HUES6 (cell line): ENCODE results near the gene WDR37.
"Not testable (repeated sequence)": the region's sequence is repeated elsewhere in the genome, so short reads cannot be mapped to it uniquely, and the experiment has no call there.

Source experiments
- H3K27ac ChIP-seq: 2 replicates; pipeline ENCODE4 v1.7.0; 2013; ENCODE audit warnings: low read depth, mild to moderate bottlenecking, low read length, inconsistent platforms
- H3K27me3 ChIP-seq: 2 replicates; pipeline ENCODE4 v1.6.1; 2013; ENCODE audit warnings: low read length; ENCODE audit not compliant: control insufficient read depth, insufficient read depth
- H3K36me3 ChIP-seq: 2 replicates; pipeline ENCODE4 v1.6.1; 2013; ENCODE audit warnings: low read length; ENCODE audit not compliant: control insufficient read depth, insufficient read depth
- H3K4me1 ChIP-seq: 2 replicates; pipeline ENCODE4 v1.6.1; 2013; ENCODE audit warnings: low read length; ENCODE audit not compliant: control insufficient read depth, insufficient read depth
- H3K4me3 ChIP-seq: 2 replicates; pipeline ENCODE4 v1.5.1; 2013; ENCODE audit warnings: low read depth, low read length
- H3K9ac ChIP-seq: one replicate; pipeline ENCODE4 v1.6.1; 2013; ENCODE audit warnings: mild to moderate bottlenecking, low read length
- H3K9me3 ChIP-seq: 2 replicates; pipeline ENCODE4 v1.6.1; 2013; ENCODE audit warnings: low read depth, low read length; ENCODE audit not compliant: control insufficient read depth, insufficient read depth

The WDR37 gene

GRCh38 chr10:1038769-1039168 is 17.4 kb upstream of the WDR37 start:
- H3K27me3 ChIP-seq, H3K27ac ChIP-seq, H3K9me3 ChIP-seq, H3K9ac ChIP-seq, H3K4me3 ChIP-seq, H3K4me1 ChIP-seq: not testable (repeated sequence)
- H3K36me3 ChIP-seq, result peaks cover 54% of the 10 kb centered on the region

- H3K9me3 ChIP-seq, result no peaks in the 10 kb centered on the region
- H3K27ac ChIP-seq, result no peak overlapping the region
- no peak overlapping the region for H3K4me3 ChIP-seq
- H3K4me1 ChIP-seq, result no peaks in the 10 kb centered on the region
- no peaks in the 10 kb centered on the region for H3K27me3 ChIP-seq
- peaks cover 66% of the 10 kb centered on the region for H3K36me3 ChIP-seq
- no peak overlapping the region for H3K9ac ChIP-seq
These were observed 16.1 kb upstream of the WDR37 start for GRCh38 chr10:1040133-1040532.

DNA sequence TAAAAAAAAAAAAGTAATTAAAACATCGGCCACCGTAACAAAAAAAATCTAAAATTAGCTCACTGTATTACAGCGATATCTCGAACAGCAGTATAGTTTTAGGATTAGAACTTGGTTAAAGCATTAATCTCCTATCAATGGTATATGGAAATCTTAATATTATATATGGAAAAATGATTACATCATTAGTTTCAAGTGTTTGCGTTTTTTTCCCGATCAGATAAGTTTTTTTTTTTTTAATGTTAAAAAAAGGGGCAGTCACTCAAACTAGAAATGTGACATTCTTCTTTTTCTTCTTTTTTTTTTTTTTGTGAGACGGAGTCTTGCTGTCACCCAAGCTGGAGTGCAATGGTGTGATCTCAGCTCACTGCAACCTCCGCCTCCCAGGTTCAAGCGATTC is 14.7 kb upstream of the WDR37 start:
- Histone ChIP-seq H3K27me3 (no peaks in the 10 kb centered on the region), H3K9me3 (no peaks in the 10 kb centered on the region), H3K9ac (no peak overlapping the region), H3K4me3 (no peak overlapping the region), H3K4me1 (no peaks in the 10 kb centered on the region), H3K36me3 (peaks cover 77% of the 10 kb centered on the region), H3K27ac (no peak overlapping the region)

DNA sequence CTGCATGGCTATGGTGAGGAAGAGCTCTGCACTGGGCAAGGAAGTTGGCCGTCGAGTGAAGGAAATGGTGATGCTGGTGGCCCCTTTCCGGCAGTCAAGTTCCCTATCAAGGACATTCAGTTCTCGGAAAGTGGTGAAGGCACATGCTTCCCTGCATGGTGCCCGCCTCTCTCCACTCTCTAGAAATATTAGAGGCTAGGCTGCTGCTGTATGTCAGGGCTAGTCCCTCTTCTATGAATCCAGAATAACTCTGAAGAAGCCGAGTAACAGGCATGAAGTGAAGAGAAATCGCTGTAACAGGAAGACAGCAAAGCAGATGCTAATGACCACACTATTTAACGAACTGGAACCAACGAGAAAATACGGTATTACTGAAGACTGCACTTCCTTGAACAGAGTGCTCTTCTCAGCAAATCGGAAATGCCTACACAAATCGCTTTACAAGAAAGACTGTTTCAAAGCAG is 12.6 kb upstream of the WDR37 start:
- H3K4me3 ChIP-seq, result no peak overlapping the region
- H3K4me1 ChIP-seq, result 0 out of 2 replicates have a peak, but pooled peaks cover 3% of the 10 kb centered on the region
- no peak overlapping the region for H3K27ac ChIP-seq
- no peaks in the 10 kb centered on the region for H3K9me3 ChIP-seq
- H3K27me3 ChIP-seq, result no peaks in the 10 kb centered on the region
- no peak overlapping the region for H3K9ac ChIP-seq
- H3K36me3 ChIP-seq, result peaks cover 80% of the 10 kb centered on the region

DNA sequence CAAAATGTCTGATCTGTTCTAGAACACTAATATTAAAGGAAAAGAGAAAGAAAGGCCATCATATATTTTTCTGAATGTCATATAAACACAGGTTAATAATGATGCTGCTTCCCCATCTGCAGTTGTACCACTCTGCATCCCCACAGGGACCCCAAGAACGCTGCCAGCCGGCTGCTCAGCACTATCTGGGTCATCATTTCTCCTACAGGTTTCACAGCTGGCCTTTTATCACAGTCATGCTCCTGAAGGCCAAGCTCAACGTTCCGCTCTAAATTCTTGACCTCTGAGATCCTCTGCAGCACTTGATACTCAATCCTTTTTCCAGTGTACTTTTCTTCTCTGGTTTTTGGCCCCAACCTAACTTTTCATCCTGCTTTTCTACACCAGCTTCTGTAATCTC is 12.0 kb upstream of the WDR37 start:
- no peak overlapping the region for H3K27ac ChIP-seq
- no peak overlapping the region for H3K9ac ChIP-seq

DNA sequence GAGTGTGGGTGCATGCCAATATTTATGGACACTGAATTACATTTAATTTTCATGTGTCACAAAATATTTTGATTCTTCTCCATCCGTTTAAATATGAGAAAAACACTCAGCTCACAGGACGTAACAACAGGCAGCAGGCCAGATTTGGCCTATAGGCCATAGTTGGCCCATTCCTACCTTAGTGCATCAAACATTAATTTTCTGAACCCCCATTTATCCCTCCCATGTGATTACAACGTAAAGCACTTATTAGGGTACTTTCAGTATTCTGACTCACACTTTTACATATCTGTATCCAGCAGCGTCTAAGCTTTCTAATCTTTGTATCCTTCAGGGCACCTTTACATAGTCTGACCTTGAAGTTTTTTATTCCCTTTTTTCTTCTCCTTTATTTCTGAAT is 11.2 kb upstream of the WDR37 start:
- Histone ChIP-seq H3K36me3 (peaks cover 70% of the 10 kb centered on the region), H3K27ac (no peak overlapping the region)

More for the DNA sequence above, 12.0 kb upstream of the WDR37 start:
- Histone ChIP-seq H3K9me3 (no peaks in the 10 kb centered on the region), H3K36me3 (peaks cover 78% of the 10 kb centered on the region), H3K4me3 (no peak overlapping the region), H3K27me3 (no peaks in the 10 kb centered on the region), H3K4me1 (0 out of 2 replicates have a peak, but pooled peaks cover 3% of the 10 kb centered on the region)

GRCh38 chr10:1045415-1045814 is 10.8 kb upstream of the WDR37 start:
- peaks cover 66% of the 10 kb centered on the region for H3K36me3 ChIP-seq
- H3K4me3 ChIP-seq, result peak overlapping the region; percentile 41; the same call in 1 of the 2 replicates
- H3K9me3 ChIP-seq, result no peaks in the 10 kb centered on the region
- H3K27me3 ChIP-seq, result no peaks in the 10 kb centered on the region
- H3K9ac ChIP-seq, result no peak overlapping the region
- H3K27ac ChIP-seq, result no peak overlapping the region
- peaks cover 3% of the 10 kb centered on the region; the same call in 1 of the 2 replicates for H3K4me1 ChIP-seq

More for the DNA sequence above, 11.2 kb upstream of the WDR37 start:
- H3K4me1 ChIP-seq, result 0 out of 2 replicates have a peak, but pooled peaks cover 3% of the 10 kb centered on the region
- H3K9me3 ChIP-seq, result no peaks in the 10 kb centered on the region
- no peaks in the 10 kb centered on the region for H3K27me3 ChIP-seq
- H3K9ac ChIP-seq, result no peak overlapping the region
- no peak overlapping the region; the same call in 1 of the 2 replicates for H3K4me3 ChIP-seq

DNA sequence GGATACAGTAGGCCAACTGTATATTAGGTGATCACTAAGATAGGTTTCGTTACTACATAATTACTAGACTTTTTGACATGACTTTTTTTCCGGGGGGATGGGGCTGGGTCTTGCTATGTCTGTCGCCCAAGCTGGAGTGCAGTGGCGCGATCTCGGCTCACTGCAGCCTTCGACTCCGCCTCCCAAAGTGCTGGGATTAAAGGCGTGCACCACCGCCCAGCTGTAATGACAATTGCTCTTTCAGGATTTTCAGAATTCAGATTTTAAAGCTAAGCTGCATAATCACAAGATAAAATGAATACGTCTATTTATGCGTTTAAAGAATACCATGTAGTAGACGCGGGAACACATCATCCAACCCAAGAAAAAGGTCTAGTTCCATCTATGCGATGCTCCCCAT is 8.2 kb upstream of the WDR37 start:
- H3K27me3 ChIP-seq, result no peaks in the 10 kb centered on the region
- peak overlapping the region; percentile 94; the same call in 1 of the 2 replicates for H3K27ac ChIP-seq
- H3K9me3 ChIP-seq, result no peaks in the 10 kb centered on the region
- H3K4me3 ChIP-seq, result peak overlapping the region; percentile 97
- peak overlapping the region; percentile 90 for H3K9ac ChIP-seq
- H3K36me3 ChIP-seq, result peaks cover 50% of the 10 kb centered on the region
- H3K4me1 ChIP-seq, result peaks cover 6% of the 10 kb centered on the region; the same call in 1 of the 2 replicates

- H3K9ac ChIP-seq, result peak overlapping the region; percentile 90
- H3K27me3 ChIP-seq, result no peaks in the 10 kb centered on the region
- H3K4me3 ChIP-seq, result peak overlapping the region; percentile 97
- no peaks in the 10 kb centered on the region for H3K9me3 ChIP-seq
- H3K4me1 ChIP-seq, result peaks cover 6% of the 10 kb centered on the region; the same call in 1 of the 2 replicates
- peaks cover 49% of the 10 kb centered on the region for H3K36me3 ChIP-seq
- H3K27ac ChIP-seq, result peak overlapping the region; percentile 94; the same call in 1 of the 2 replicates
These were observed 7.8 kb upstream of the WDR37 start for GRCh38 chr10:1048349-1048731.

- H3K4me1 ChIP-seq, result peaks cover 6% of the 10 kb centered on the region; the same call in 1 of the 2 replicates
- peaks cover 47% of the 10 kb centered on the region for H3K36me3 ChIP-seq
- no peaks in the 10 kb centered on the region for H3K9me3 ChIP-seq
- peak within 1 kb of the TSS; percentile 94 for H3K27ac ChIP-seq
- peak within 1 kb of the TSS; percentile 97 for H3K4me3 ChIP-seq
- H3K27me3 ChIP-seq, result no peaks in the 10 kb centered on the region
- peak within 1 kb of the TSS; percentile 90 for H3K9ac ChIP-seq
These were observed 7.3 kb upstream of the WDR37 start, which contains the start of gene IDI1 for GRCh38 chr10:1048732-1049424. Gene IDI1, minus strand, starts transcription at chr10:1049119. Its CDS starts 116 bp downstream, at chr10:1049003.

DNA sequence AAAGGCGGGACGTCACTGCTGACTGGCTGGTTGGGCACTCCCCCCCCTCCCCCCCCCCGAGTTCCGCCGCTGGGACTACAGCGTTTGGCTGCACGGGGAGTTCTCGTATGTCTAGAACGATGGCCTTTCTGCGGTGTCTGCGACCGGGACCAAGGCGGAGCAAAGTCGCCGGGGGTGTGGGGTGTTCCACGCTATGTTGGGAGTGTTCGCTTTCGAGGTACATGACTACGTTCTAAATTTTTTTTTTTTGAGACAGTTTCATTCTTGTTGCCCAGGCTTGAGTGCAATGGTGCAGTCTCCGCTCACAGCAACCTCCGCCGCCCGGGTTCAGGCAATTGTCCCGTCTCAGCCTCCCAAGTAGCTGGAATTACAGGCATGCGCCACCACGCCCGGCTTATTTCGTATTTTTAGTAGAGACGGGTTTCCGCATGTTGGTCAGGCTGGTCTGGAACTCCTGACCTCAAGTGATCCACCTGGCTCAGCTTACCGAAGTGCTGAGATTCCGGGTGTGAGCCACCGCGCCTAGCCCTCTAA is 6.7 kb upstream of the WDR37 start:
- Histone ChIP-seq H3K4me1 (peaks cover 6% of the 10 kb centered on the region; the same call in 1 of the 2 replicates), H3K27me3 (no peaks in the 10 kb centered on the region), H3K27ac (peak overlapping the region; percentile 7; the same call in 1 of the 2 replicates), H3K4me3 (peak overlapping the region; percentile 97), H3K9ac (peak overlapping the region; percentile 90), H3K9me3 (no peaks in the 10 kb centered on the region), H3K36me3 (peaks cover 45% of the 10 kb centered on the region; the same call in 1 of the 2 replicates)
